GM12878 (cell line): ENCODE data around the gene NUP214. TPM values are rescaled to one million over a fixed set of nuclear protein-coding genes. Genes with fewer than 3 reads are reported as not detected.

Experiments used
- BCL11A ChIP-seq: IDR thresholded peaks from 2 replicates; pipeline ENCODE4 v1.6.1; 2011; ENCODE audit warnings: low read depth, low read length
- E2F8 ChIP-seq: fragments of 450-650 bp; IDR thresholded peaks from 2 replicates; pipeline ENCODE4 v1.6.1; 2018; ENCODE audit warnings: mild to moderate bottlenecking, low read depth, moderate library complexity; ENCODE audit not compliant: partially characterized antibody
- EED ChIP-seq: sonication (generic); IDR thresholded peaks from 2 replicates; pipeline ENCODE4 v1.6.1; 2016; ENCODE audit warnings: antibody characterized with exemption, low read depth
- HCFC1 ChIP-seq: fragments of 150-350 bp; IDR thresholded peaks from 2 replicates; pipeline ENCODE4 v1.6.1; 2014; ENCODE audit warnings: low read length
- KDM1A ChIP-seq: fragments of 200-600 bp; sonication (generic); IDR thresholded peaks from 2 replicates; pipeline ENCODE4 v1.6.1; 2016; ENCODE audit warnings: borderline replicate concordance
- MEF2B ChIP-seq: fragments of 450-650 bp; IDR thresholded peaks from 2 replicates; pipeline ENCODE4 v1.6.1; 2018; ENCODE audit warnings: mild to moderate bottlenecking, moderate library complexity; ENCODE audit not compliant: partially characterized antibody, poor library complexity, severe bottlenecking
- MXI1 ChIP-seq: fragments of 150-350 bp; IDR thresholded peaks from 2 replicates; pipeline ENCODE4 v1.6.1; 2011; ENCODE audit warnings: low read depth, mild to moderate bottlenecking, inconsistent platforms, low read length, improper control_type of control experiment
- MYC ChIP-seq: IDR thresholded peaks from 2 replicates; pipeline ENCODE4 v1.6.1; 2011; ENCODE audit warnings: mild to moderate bottlenecking, low read length, moderate library complexity, inconsistent platforms; ENCODE audit not compliant: insufficient read depth, insufficient replicate concordance, insufficient read length, severe bottlenecking
- PAX8 ChIP-seq: fragments of 450-650 bp; IDR thresholded peaks from 2 replicates; pipeline ENCODE4 v1.6.1; 2017; ENCODE audit warnings: mild to moderate bottlenecking, moderate library complexity
- SMC3 ChIP-seq: IDR thresholded peaks from 2 replicates; pipeline ENCODE4 v1.6.1; 2011; ENCODE audit warnings: low read length, improper control_type of control experiment, borderline replicate concordance
- ZNF24 ChIP-seq: fragments of 450-650 bp; IDR thresholded peaks from 2 replicates; pipeline ENCODE4 v1.6.1; 2017; ENCODE audit warnings: antibody characterized with exemption, mild to moderate bottlenecking
- ZZZ3 ChIP-seq: IDR thresholded peaks from 2 replicates; pipeline ENCODE4 v1.6.1; 2011; ENCODE audit warnings: low read depth; ENCODE audit not compliant: control insufficient read depth, insufficient read length
- polyA plus RNA-seq, 11 experiments: library from polyadenylated mRNA; depleted of rRNA in 4 of 11; unstranded in 6 of 11; stranded (reverse) in 5 of 11; fragments of >200 nt; fragmentation: Nextera tagmentation in 4 of 11; fragmentation: Illumina TruSeq in 1 of 11; extraction: Ambion mirVana in 4 of 11; extraction: Trizol in 1 of 11; gene quantifications; 1 replicate in 1 of 11; 2 replicates in 10 of 11; pipeline versions ENCODE4 v1.2.1 to v1.2.3, GENCODE V29; 2011 to 2016; ENCODE audit warnings: inconsistent platforms in 2 of 11, missing spikeins in 2 of 11, low read depth in 1 of 11
- total RNA-seq, 4 experiments: library from RNA; depleted of rRNA in 3 of 4; stranded (reverse); fragments of >200 nt in 3 of 4; fragmentation: Illumina TruSeq in 1 of 4; extraction: Trizol in 1 of 4; gene quantifications; 2 replicates each; pipeline versions ENCODE4 v1.2.1 to v1.2.3, GENCODE V29; 2013 to 2021
- TF ChIP-seq, protein P1 (sequence below): IDR thresholded peaks from 2 replicates; pipeline ENCODE4 v1.6.1; 2012; ENCODE audit warnings: mild to moderate bottlenecking, low read depth, low read length
- TF ChIP-seq, protein P2 (sequence below): fragments of 450-650 bp; formaldehyde crosslinking; IDR thresholded peaks from 2 replicates; pipeline ENCODE4 v1.5.0; 2022; ENCODE audit warnings: mild to moderate bottlenecking, missing genetic modification characterization
- TF ChIP-seq, protein P3 (sequence below): fragments of 150-350 bp; IDR thresholded peaks from 2 replicates; pipeline ENCODE4 v1.6.1; 2014; ENCODE audit warnings: mild to moderate bottlenecking, low read depth, low read length
- TF ChIP-seq, protein P4 (sequence below): IDR thresholded peaks from 2 replicates; pipeline ENCODE4 v1.6.1; 2011; ENCODE audit warnings: mild to moderate bottlenecking, low read depth, low read length, moderate library complexity; ENCODE audit not compliant: insufficient replicate concordance

NUP214 gene
- total and polyA plus RNA-seq, 10 of the 15 experiments (the other 5 are each of a cell fraction or from before 2014, with no cell fraction given): 11.7 to 53.8 (median 17.6) TPM

- TF ChIP-seq E2F8 (no peak), HCFC1 (no peak), SMC3 (peak; percentile 50; the same call in 1 of the 2 replicates), ZZZ3 (no peak), EED (no peak; the same call in 1 of the 2 replicates), MYC (peak; percentile 39), ZNF24 (no peak), MEF2B (no peak), BCL11A (no peak), KDM1A (no peak), MXI1 (no peak), PAX8 (no peak)
- TF ChIP-seq, protein P1, sequence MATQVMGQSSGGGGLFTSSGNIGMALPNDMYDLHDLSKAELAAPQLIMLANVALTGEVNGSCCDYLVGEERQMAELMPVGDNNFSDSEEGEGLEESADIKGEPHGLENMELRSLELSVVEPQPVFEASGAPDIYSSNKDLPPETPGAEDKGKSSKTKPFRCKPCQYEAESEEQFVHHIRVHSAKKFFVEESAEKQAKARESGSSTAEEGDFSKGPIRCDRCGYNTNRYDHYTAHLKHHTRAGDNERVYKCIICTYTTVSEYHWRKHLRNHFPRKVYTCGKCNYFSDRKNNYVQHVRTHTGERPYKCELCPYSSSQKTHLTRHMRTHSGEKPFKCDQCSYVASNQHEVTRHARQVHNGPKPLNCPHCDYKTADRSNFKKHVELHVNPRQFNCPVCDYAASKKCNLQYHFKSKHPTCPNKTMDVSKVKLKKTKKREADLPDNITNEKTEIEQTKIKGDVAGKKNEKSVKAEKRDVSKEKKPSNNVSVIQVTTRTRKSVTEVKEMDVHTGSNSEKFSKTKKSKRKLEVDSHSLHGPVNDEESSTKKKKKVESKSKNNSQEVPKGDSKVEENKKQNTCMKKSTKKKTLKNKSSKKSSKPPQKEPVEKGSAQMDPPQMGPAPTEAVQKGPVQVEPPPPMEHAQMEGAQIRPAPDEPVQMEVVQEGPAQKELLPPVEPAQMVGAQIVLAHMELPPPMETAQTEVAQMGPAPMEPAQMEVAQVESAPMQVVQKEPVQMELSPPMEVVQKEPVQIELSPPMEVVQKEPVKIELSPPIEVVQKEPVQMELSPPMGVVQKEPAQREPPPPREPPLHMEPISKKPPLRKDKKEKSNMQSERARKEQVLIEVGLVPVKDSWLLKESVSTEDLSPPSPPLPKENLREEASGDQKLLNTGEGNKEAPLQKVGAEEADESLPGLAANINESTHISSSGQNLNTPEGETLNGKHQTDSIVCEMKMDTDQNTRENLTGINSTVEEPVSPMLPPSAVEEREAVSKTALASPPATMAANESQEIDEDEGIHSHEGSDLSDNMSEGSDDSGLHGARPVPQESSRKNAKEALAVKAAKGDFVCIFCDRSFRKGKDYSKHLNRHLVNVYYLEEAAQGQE: no peak
- TF ChIP-seq, protein P2, sequence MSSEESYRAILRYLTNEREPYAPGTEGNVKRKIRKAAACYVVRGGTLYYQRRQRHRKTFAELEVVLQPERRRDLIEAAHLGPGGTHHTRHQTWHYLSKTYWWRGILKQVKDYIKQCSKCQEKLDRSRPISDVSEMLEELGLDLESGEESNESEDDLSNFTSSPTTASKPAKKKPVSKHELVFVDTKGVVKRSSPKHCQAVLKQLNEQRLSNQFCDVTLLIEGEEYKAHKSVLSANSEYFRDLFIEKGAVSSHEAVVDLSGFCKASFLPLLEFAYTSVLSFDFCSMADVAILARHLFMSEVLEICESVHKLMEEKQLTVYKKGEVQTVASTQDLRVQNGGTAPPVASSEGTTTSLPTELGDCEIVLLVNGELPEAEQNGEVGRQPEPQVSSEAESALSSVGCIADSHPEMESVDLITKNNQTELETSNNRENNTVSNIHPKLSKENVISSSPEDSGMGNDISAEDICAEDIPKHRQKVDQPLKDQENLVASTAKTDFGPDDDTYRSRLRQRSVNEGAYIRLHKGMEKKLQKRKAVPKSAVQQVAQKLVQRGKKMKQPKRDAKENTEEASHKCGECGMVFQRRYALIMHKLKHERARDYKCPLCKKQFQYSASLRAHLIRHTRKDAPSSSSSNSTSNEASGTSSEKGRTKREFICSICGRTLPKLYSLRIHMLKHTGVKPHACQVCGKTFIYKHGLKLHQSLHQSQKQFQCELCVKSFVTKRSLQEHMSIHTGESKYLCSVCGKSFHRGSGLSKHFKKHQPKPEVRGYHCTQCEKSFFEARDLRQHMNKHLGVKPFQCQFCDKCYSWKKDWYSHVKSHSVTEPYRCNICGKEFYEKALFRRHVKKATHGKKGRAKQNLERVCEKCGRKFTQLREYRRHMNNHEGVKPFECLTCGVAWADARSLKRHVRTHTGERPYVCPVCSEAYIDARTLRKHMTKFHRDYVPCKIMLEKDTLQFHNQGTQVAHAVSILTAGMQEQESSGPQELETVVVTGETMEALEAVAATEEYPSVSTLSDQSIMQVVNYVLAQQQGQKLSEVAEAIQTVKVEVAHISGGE (CRISPR knock-in tag): no peak
- TF ChIP-seq, protein P3, sequence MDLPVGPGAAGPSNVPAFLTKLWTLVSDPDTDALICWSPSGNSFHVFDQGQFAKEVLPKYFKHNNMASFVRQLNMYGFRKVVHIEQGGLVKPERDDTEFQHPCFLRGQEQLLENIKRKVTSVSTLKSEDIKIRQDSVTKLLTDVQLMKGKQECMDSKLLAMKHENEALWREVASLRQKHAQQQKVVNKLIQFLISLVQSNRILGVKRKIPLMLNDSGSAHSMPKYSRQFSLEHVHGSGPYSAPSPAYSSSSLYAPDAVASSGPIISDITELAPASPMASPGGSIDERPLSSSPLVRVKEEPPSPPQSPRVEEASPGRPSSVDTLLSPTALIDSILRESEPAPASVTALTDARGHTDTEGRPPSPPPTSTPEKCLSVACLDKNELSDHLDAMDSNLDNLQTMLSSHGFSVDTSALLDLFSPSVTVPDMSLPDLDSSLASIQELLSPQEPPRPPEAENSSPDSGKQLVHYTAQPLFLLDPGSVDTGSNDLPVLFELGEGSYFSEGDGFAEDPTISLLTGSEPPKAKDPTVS: no peak
- TF ChIP-seq, protein P4, sequence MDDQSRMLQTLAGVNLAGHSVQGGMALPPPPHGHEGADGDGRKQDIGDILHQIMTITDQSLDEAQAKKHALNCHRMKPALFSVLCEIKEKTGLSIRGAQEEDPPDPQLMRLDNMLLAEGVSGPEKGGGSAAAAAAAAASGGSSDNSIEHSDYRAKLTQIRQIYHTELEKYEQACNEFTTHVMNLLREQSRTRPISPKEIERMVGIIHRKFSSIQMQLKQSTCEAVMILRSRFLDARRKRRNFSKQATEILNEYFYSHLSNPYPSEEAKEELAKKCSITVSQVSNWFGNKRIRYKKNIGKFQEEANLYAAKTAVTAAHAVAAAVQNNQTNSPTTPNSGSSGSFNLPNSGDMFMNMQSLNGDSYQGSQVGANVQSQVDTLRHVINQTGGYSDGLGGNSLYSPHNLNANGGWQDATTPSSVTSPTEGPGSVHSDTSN: no peak
These were observed 150.1 kb downstream of the NUP214 start (continued) for GRCh38 chr9:131275332-131276093.
